Measurements from ENCODE around the gene EPC2. TPM values are rescaled to one million over a fixed set of nuclear protein-coding genes. Genes with fewer than 3 reads are reported as not detected.

EPC2 gene
- total RNA-seq, 1 donor from 2014 or later, result 39.2 TPM

- Mint-ChIP-seq H3K36me3 (ENCODE audit: unreplicated experiment) (peaks cover 21% of the 10 kb centered on the region), H3K9me3 (ENCODE audit: unreplicated experiment) (no peaks in the 10 kb centered on the region), H3K4me3 (ENCODE audit: unreplicated experiment) (no peak overlapping the region), H3K27ac (ENCODE audit: unreplicated experiment) (no peak overlapping the region), H3K27me3 (ENCODE audit: unreplicated experiment) (no peaks in the 10 kb centered on the region), H3K4me1 (ENCODE audit: unreplicated experiment) (peaks cover 12% of the 10 kb centered on the region)
- DNase-seq (ENCODE audit: extremely low spot score, unreplicated experiment), result no peak
- TF ChIP-seq, protein P1, sequence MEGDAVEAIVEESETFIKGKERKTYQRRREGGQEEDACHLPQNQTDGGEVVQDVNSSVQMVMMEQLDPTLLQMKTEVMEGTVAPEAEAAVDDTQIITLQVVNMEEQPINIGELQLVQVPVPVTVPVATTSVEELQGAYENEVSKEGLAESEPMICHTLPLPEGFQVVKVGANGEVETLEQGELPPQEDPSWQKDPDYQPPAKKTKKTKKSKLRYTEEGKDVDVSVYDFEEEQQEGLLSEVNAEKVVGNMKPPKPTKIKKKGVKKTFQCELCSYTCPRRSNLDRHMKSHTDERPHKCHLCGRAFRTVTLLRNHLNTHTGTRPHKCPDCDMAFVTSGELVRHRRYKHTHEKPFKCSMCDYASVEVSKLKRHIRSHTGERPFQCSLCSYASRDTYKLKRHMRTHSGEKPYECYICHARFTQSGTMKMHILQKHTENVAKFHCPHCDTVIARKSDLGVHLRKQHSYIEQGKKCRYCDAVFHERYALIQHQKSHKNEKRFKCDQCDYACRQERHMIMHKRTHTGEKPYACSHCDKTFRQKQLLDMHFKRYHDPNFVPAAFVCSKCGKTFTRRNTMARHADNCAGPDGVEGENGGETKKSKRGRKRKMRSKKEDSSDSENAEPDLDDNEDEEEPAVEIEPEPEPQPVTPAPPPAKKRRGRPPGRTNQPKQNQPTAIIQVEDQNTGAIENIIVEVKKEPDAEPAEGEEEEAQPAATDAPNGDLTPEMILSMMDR (IDR thresholded peaks at IDR 0.05), result no peak
These were observed 107.4 kb downstream of the EPC2 start for GRCh38 chr2:148751907-148752306.

- H3K36me3 Mint-ChIP-seq (ENCODE audit: unreplicated experiment), result peaks cover 16% of the 10 kb centered on the region
- TF ChIP-seq, protein P1 (IDR thresholded peaks at IDR 0.05), result no peak
- no peaks in the 10 kb centered on the region for H3K27me3 Mint-ChIP-seq (ENCODE audit: unreplicated experiment)
- H3K9me3 Mint-ChIP-seq (ENCODE audit: unreplicated experiment), result no peaks in the 10 kb centered on the region
- peaks cover 12% of the 10 kb centered on the region for H3K4me1 Mint-ChIP-seq (ENCODE audit: unreplicated experiment)
- no peak overlapping the region for H3K4me3 Mint-ChIP-seq (ENCODE audit: unreplicated experiment)
- no peak overlapping the region for H3K27ac Mint-ChIP-seq (ENCODE audit: unreplicated experiment)
- no peak for DNase-seq (ENCODE audit: extremely low spot score, unreplicated experiment)
These were observed 108.4 kb downstream of the EPC2 start for GRCh38 chr2:148752977-148753376.

- no peaks in the 10 kb centered on the region for H3K9me3 Mint-ChIP-seq (ENCODE audit: unreplicated experiment)
- no peak for DNase-seq (ENCODE audit: extremely low spot score, unreplicated experiment)
- H3K27me3 Mint-ChIP-seq (ENCODE audit: unreplicated experiment), result no peaks in the 10 kb centered on the region
- TF ChIP-seq, protein P1 (IDR thresholded peaks at IDR 0.05), result no peak
- no peak overlapping the region for H3K4me3 Mint-ChIP-seq (ENCODE audit: unreplicated experiment)
- no peak overlapping the region for H3K27ac Mint-ChIP-seq (ENCODE audit: unreplicated experiment)
- H3K36me3 Mint-ChIP-seq (ENCODE audit: unreplicated experiment), result peaks cover 12% of the 10 kb centered on the region
- peaks cover 12% of the 10 kb centered on the region for H3K4me1 Mint-ChIP-seq (ENCODE audit: unreplicated experiment)
These were observed 110.3 kb downstream of the EPC2 start for GRCh38 chr2:148754864-148755263.

DNA sequence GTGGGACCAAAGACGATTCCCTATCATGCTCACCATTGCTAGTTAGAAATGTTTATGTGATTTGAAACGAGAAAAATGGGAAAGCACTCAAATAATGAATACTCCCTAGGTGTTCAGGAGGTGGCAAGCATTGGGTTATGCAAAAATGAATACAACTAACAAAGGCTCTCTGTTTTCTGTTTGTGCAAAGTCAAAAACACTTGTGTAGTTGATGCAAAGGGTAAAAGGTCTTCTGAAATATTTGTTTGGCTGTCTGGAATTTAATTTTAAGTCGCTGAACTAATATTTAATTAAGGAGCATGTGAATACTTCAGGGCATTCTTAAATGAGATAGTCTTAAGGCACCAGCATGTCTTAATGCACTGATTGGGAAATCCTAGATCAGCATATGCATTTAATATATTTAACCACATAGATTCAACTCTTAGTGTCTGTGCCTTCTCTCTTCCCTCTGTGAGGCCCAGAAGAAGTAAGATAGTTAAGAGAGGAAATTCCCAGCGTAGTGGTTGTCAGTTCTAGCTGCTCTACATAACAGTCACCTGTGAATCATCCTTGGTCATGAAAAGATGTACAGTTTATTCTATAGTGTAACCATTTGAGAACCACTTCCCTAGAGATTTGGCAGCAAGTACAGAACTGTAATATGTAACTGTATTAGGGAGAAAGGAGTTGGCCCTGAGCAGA, 111.9 kb downstream of the EPC2 start:
- DNase-seq (ENCODE audit: extremely low spot score, unreplicated experiment), result no peak
- TF ChIP-seq, protein P1 (IDR thresholded peaks at IDR 0.05), result no peak
- Mint-ChIP-seq H3K4me1 (ENCODE audit: unreplicated experiment) (peaks cover 12% of the 10 kb centered on the region), H3K4me3 (ENCODE audit: unreplicated experiment) (no peak overlapping the region), H3K27me3 (ENCODE audit: unreplicated experiment) (no peaks in the 10 kb centered on the region), H3K9me3 (ENCODE audit: unreplicated experiment) (no peaks in the 10 kb centered on the region), H3K27ac (ENCODE audit: unreplicated experiment) (no peak overlapping the region), H3K36me3 (ENCODE audit: unreplicated experiment) (peaks cover 10% of the 10 kb centered on the region)

GRCh38 chr2:148764815-148765214, 120.3 kb downstream of the EPC2 start:
- Mint-ChIP-seq H3K27me3 (ENCODE audit: unreplicated experiment) (no peaks in the 10 kb centered on the region), H3K36me3 (ENCODE audit: unreplicated experiment) (peaks cover 37% of the 10 kb centered on the region), H3K4me3 (ENCODE audit: unreplicated experiment) (no peak overlapping the region), H3K4me1 (ENCODE audit: unreplicated experiment) (peaks cover 11% of the 10 kb centered on the region), H3K9me3 (ENCODE audit: unreplicated experiment) (no peaks in the 10 kb centered on the region), H3K27ac (ENCODE audit: unreplicated experiment) (no peak overlapping the region)
- TF ChIP-seq, protein P1 (IDR thresholded peaks at IDR 0.05), result no peak
- no peak for DNase-seq (ENCODE audit: extremely low spot score, unreplicated experiment)

All from osteocyte (in vitro differentiated cells).